HCT116 (cell line): ENCODE results near the gene CERS4. TPM values are rescaled to one million over a fixed set of nuclear protein-coding genes. Genes with fewer than 3 reads are reported as not detected.
A peak's percentile ranks its signal among the peaks of the same experiment; 100 is the strongest.
"Not testable (repeated sequence)": the region's sequence is repeated elsewhere in the genome, so short reads cannot be mapped to it uniquely, and the experiment has no call there.

Experiments
- ATAC-seq: fragments of 200-7000 bp; cut with Tn5 transposase; 2 replicates; pipeline ENCODE4 v1.9.1; 2020; ENCODE audit warnings: mild to moderate bottlenecking, moderate library complexity
- BruUV-seq: library from RNA; stranded (reverse); fragments of 400-500 nt; replicated peaks from 2 replicates; lab custom pipeline; 2021; lab: Mats Ljungman, UMichigan
- CTCF ChIA-PET: fragments of 300-600 bp; sonication (Branson Sonifier 250); formaldehyde crosslinking; loops from one replicate; lab custom pipeline; 2021; ENCODE audit warnings: antibody characterized with exemption; lab: Charles Lee
- POLR2A ChIA-PET: fragments of 300-600, 350-600 bp; sonication (Branson Sonifier 250); formaldehyde crosslinking; loops from one replicate; lab custom pipeline; 2021; ENCODE audit warnings: antibody characterized with exemption; lab: Charles Lee
- RAD21 ChIA-PET, 2 experiments: fragments of 300-600 bp; sonication (Branson Sonifier 250); formaldehyde crosslinking; loops; one replicate each; lab custom pipeline; 2023; ENCODE audit warnings: low total read pairs in 2 of 2; ENCODE audit not compliant: uncharacterized antibody in 2 of 2, unreplicated experiment in 2 of 2, low non-redundant PET in 1 of 2; lab: Charles Lee
- DNase-seq: peaks from one replicate; pipeline ENCODE4 v3.0.0-alpha.2; 2010; ENCODE audit warnings: low read depth, low spot score
- H2AFZ ChIP-seq: fragments of 200-600 bp; shearing (Covaris generic), sonication (generic); 2 replicates; pipeline ENCODE4 v1.6.1; 2017; ENCODE audit warnings: low read depth, mixed run types, mixed read lengths, antibody characterized with exemption, low read length; ENCODE audit not compliant: poor library complexity, severe bottlenecking
- H3K27ac ChIP-seq: 2 replicates; pipeline ENCODE4 v1.5.1; 2012; ENCODE audit warnings: low read depth, low read length
- H3K27me3 ChIP-seq: fragments of 200-600 bp; sonication (generic); 2 replicates; pipeline ENCODE4 v1.6.1; 2016; ENCODE audit warnings: mixed run types, low read length, mixed read lengths; ENCODE audit not compliant: insufficient read depth
- H3K36me3 ChIP-seq, 2 experiments: fragments of 200-500 bp in 1 of 2; fragments of 200-600 bp in 1 of 2; sonication (Bioruptor generic) in 1 of 2; sonication (generic) in 1 of 2; 2 replicates each; pipeline versions ENCODE4 v1.5.1 to v1.6.1; 2014 to 2016; ENCODE audit warnings: low read length in 2 of 2, inconsistent platforms in 1 of 2, mixed read lengths in 1 of 2, mixed run types in 1 of 2; ENCODE audit not compliant: insufficient read depth in 2 of 2, control insufficient read depth in 1 of 2
- H3K4me1 ChIP-seq, 2 experiments: fragments of 200-600 bp in 1 of 2; sonication (generic) in 1 of 2; 2 replicates each; pipeline versions ENCODE4 v1.5.1 to v1.6.1; 2012 to 2017; ENCODE audit warnings: low read length in 2 of 2, inconsistent platforms in 1 of 2, mild to moderate bottlenecking in 1 of 2, mixed read lengths in 1 of 2, mixed run types in 1 of 2, moderate library complexity in 1 of 2; ENCODE audit not compliant: insufficient read depth in 2 of 2, control insufficient read depth in 1 of 2
- H3K4me2 ChIP-seq: fragments of 200-600 bp; sonication (generic); 2 replicates; pipeline ENCODE4 v1.6.1; 2017; ENCODE audit warnings: mixed run types, low read length, mixed read lengths
- H3K4me3 ChIP-seq, 2 experiments: fragments of 200-600 bp in 1 of 2; sonication (generic) in 1 of 2; replicated peaks in 1 of 2; 2 replicates each; pipeline ENCODE4 v1.5.1; 2011 to 2016; ENCODE audit warnings: low read length in 2 of 2, control low read depth in 1 of 2, low read depth in 1 of 2, mild to moderate bottlenecking in 1 of 2, mixed read lengths in 1 of 2, mixed run types in 1 of 2
- H3K79me2 ChIP-seq: fragments of 200-600 bp; sonication (generic); 2 replicates; pipeline ENCODE4 v1.6.1; 2017; ENCODE audit warnings: mild to moderate bottlenecking, mixed run types, low read length, moderate library complexity, mixed read lengths; ENCODE audit not compliant: insufficient read depth
- H3K9ac ChIP-seq: fragments of 200-600 bp; sonication (generic); 2 replicates; pipeline ENCODE4 v1.6.1; 2016; ENCODE audit warnings: low read length, mixed read lengths
- H3K9me2 ChIP-seq: fragments of 200-600 bp; sonication (generic), shearing (Covaris generic); 2 replicates; pipeline ENCODE4 v1.6.1; 2017; ENCODE audit warnings: mixed run types, mild to moderate bottlenecking, moderate library complexity; ENCODE audit not compliant: insufficient read depth
- H3K9me3 ChIP-seq, 2 experiments: fragments of 200-500 bp in 1 of 2; fragments of 200-600 bp in 1 of 2; sonication (Bioruptor generic) in 1 of 2; sonication (generic) in 1 of 2; 2 replicates each; pipeline ENCODE4 v1.6.1; 2014 to 2017; ENCODE audit warnings: low read length in 2 of 2, mixed read lengths in 2 of 2, inconsistent platforms in 1 of 2, low read depth in 1 of 2, mild to moderate bottlenecking in 1 of 2, mixed run types in 1 of 2, moderate library complexity in 1 of 2; ENCODE audit not compliant: control insufficient read depth in 1 of 2, insufficient read depth in 1 of 2
- H4K20me1 ChIP-seq: fragments of 200-600 bp; sonication (generic), shearing (Covaris generic); 2 replicates; pipeline ENCODE4 v1.6.1; 2017; ENCODE audit warnings: mixed run types, mild to moderate bottlenecking, moderate library complexity; ENCODE audit not compliant: insufficient read depth
- CBX3 ChIP-seq: IDR thresholded peaks from 2 replicates; pipeline ENCODE4 v1.6.1; 2012; ENCODE audit warnings: low read depth
- ELF1 ChIP-seq: IDR thresholded peaks from 2 replicates; pipeline ENCODE4 v1.6.1; 2012; ENCODE audit warnings: low read depth, borderline replicate concordance
- EZH2 ChIP-seq: fragments of 200-600 bp; sonication (generic); IDR thresholded peaks from 2 replicates; pipeline ENCODE4 v1.6.1; 2017; ENCODE audit warnings: antibody characterized with exemption, mixed run types
- RAD21 ChIP-seq: IDR thresholded peaks from 2 replicates; pipeline ENCODE4 v1.6.1; 2012; ENCODE audit warnings: low read depth, mild to moderate bottlenecking
- SP1 ChIP-seq: IDR thresholded peaks from 2 replicates; pipeline ENCODE4 v1.6.1; 2012; ENCODE audit warnings: low read depth
- SRF ChIP-seq: IDR thresholded peaks from 2 replicates; pipeline ENCODE4 v1.6.1; 2012; ENCODE audit warnings: low read depth
- YY1 ChIP-seq: IDR thresholded peaks from 2 replicates; pipeline ENCODE4 v1.6.1; 2011; ENCODE audit warnings: low read length, low read depth, moderate library complexity, mild to moderate bottlenecking; ENCODE audit not compliant: insufficient replicate concordance; ENCODE audit errors: extremely low read depth
- intact Hi-C: fragments of 100-400 bp; cut with micrococcal nuclease; formaldehyde crosslinking; loops from 2 replicates; pipeline ENCODE4 v1.10.0; 2022
- total RNA-seq: library from RNA; stranded (reverse); gene quantifications from one replicate; pipeline ENCODE4 v1.2.1, GENCODE V29; 2021; ENCODE audit not compliant: unreplicated experiment
- TF ChIP-seq, protein P1 (sequence below), 3 experiments: fragments of 200-600 bp in 1 of 3; sonication (generic) in 1 of 3; IDR thresholded peaks in 2 of 3; conservative IDR thresholded peaks in 1 of 3; 2 replicates each; pipeline ENCODE4 v1.5.1; 2012 to 2017; ENCODE audit warnings: low read depth in 2 of 3, low read length in 2 of 3, antibody characterized with exemption in 1 of 3, borderline replicate concordance in 1 of 3, control low read depth in 1 of 3, mild to moderate bottlenecking in 1 of 3, mixed read lengths in 1 of 3, mixed run types in 1 of 3, moderate library complexity in 1 of 3; ENCODE audit not compliant: insufficient read depth in 1 of 3
- TF ChIP-seq, protein P2 (sequence below): IDR thresholded peaks from 2 replicates; pipeline ENCODE4 v1.6.1; 2012

Gene CERS4
- total RNA-seq, 1 experiment from 2014 or later, result 26.0 TPM

DNA sequence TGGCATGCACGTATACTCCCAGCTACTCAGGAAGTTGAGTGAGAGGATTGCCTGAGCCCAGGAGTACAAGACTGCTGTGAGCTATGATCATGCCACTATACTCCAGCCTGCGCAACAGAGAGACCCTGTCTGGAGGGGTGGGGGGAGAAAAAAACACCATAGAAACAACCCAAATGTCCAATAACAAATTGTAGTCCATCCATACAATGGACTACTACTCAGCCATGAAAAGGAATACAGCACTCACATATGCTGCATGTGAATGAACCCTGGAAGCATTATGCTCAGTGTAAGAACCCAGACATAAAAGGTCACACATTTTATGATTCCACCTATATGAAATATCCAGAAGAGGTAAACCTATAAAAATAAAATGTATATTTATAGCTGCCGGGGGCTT lies 56.7 kb downstream of the CERS4 start:
- POLR2A ChIA-PET, result no interaction called here
- Histone ChIP-seq H3K9me2 (no peaks in the 10 kb centered on the region), H3K79me2 (no peaks in the 10 kb centered on the region), H3K4me3 (no peak overlapping the region), H3K4me2 (no peak overlapping the region), H3K27me3 (no peaks in the 10 kb centered on the region), H3K4me1 (peaks cover under 1 to 19% of the 10 kb centered on the region in 2 experiments; a peak in 3 of 4 replicates), H2AFZ (no peak overlapping the region), H4K20me1 (no peaks in the 10 kb centered on the region), H3K27ac (no peak overlapping the region), H3K9ac (no peak overlapping the region), H3K9me3 (no peaks in the 10 kb centered on the region), H3K36me3 (no peaks in the 10 kb centered on the region)
- DNase-seq (no peak), ATAC-seq (no peak)
- TF ChIP-seq SP1, result no peak
- no peak for TF ChIP-seq CBX3
- TF ChIP-seq, protein P1, sequence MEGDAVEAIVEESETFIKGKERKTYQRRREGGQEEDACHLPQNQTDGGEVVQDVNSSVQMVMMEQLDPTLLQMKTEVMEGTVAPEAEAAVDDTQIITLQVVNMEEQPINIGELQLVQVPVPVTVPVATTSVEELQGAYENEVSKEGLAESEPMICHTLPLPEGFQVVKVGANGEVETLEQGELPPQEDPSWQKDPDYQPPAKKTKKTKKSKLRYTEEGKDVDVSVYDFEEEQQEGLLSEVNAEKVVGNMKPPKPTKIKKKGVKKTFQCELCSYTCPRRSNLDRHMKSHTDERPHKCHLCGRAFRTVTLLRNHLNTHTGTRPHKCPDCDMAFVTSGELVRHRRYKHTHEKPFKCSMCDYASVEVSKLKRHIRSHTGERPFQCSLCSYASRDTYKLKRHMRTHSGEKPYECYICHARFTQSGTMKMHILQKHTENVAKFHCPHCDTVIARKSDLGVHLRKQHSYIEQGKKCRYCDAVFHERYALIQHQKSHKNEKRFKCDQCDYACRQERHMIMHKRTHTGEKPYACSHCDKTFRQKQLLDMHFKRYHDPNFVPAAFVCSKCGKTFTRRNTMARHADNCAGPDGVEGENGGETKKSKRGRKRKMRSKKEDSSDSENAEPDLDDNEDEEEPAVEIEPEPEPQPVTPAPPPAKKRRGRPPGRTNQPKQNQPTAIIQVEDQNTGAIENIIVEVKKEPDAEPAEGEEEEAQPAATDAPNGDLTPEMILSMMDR (IDR thresholded peaks at IDR 0.05 in 2 of 3, conservative IDR thresholded peaks at IDR 0.05 in 1 of 3; ENCODE audit: borderline replicate concordance in 1 of 3, insufficient read depth in 1 of 3, low read depth in 2 of 3, low read length in 2 of 3), result no peak
- TF ChIP-seq, protein P2, sequence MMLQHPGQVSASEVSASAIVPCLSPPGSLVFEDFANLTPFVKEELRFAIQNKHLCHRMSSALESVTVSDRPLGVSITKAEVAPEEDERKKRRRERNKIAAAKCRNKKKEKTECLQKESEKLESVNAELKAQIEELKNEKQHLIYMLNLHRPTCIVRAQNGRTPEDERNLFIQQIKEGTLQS, result no peak
- no peak for TF ChIP-seq ELF1
- TF ChIP-seq SRF, result no peak
- CTCF ChIA-PET, result no interaction called here
- no TSS peak for BruUV-seq
- intact Hi-C loops, result loop anchor here (10.0 kb wide), 1 partner anchor 309 kb away; the partner anchor contains the start of gene MYO1F
- RAD21 ChIA-PET, result no interaction called here

DNA sequence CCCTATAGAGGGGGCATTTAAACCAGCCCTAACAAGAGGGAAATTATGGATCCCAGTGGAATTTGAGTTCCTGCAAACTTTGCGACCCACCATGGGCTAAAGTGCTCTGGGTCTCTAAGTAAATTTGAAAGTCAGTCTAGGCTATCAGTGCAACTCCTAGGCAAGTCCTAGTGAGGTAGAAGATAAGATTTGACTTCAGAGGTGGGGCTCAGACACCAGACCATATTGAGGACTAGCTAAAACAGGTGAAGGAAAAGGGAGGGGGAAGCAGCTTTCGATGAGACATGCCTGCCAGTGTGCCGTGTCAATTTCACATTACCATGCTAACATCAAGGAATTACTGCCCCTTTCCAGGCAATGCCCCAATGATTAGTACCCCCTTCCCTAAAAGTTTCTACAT lies 60.6 kb downstream of the CERS4 start:
- Histone ChIP-seq H3K9me2 (no peaks in the 10 kb centered on the region), H3K36me3 (no peaks in the 10 kb centered on the region), H3K9ac (no peak overlapping the region), H3K4me1 (peaks cover 0 to 13% of the 10 kb centered on the region in 2 experiments; a peak in 3 of 4 replicates), H3K9me3 (no peaks in the 10 kb centered on the region), H4K20me1 (no peaks in the 10 kb centered on the region), H3K79me2 (no peaks in the 10 kb centered on the region), H3K27ac (no peak overlapping the region), H3K27me3 (no peaks in the 10 kb centered on the region)
- no TSS peak for BruUV-seq
- no peak for ATAC-seq
- intact Hi-C loops, result loop anchor here (10.0 kb wide), 1 partner anchor 305 kb away; the partner anchor contains the start of gene MYO1F
- RAD21 ChIA-PET, result no interaction called here
- TF ChIP-seq YY1, result no peak
- TF ChIP-seq RAD21, result no peak
- TF ChIP-seq SP1, result no peak
- no peak for TF ChIP-seq SRF
- TF ChIP-seq, protein P1 (IDR thresholded peaks at IDR 0.05 in 2 of 3, conservative IDR thresholded peaks at IDR 0.05 in 1 of 3; ENCODE audit: borderline replicate concordance in 1 of 3, insufficient read depth in 1 of 3, low read depth in 2 of 3, low read length in 2 of 3), result no peak
- no peak for TF ChIP-seq EZH2
- TF ChIP-seq, all 23 proteins: peak for 0
- ChIA-PET CTCF (no interaction called here), POLR2A (no interaction called here)
- H3K4me2 ChIP-seq, result peak overlapping the region; percentile 69
- H2AFZ ChIP-seq, result peak overlapping the region; percentile 85
- DNase-seq, result no peak
- no peak overlapping the region for H3K4me3 ChIP-seq

DNA sequence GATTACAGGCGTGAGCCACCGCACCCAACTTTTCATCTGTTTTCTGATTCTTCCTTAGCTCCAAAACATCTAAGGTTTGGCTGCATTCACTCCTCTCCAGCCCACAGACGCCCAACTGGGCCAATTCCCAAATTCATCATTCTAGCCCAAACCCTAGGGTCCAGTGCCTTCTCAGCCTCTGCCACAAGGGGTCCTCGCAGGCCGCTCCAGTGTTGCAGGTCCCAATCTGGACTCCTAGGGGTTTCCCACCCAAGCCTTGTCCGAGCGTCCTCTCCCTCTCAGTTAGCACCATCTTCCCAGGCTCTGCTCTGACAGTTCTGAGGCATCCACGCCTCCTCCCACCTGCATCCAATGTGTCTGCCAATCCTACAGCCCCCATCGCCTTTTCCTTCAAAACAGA lies 67.3 kb downstream of the CERS4 start:
- H3K4me2 ChIP-seq, RAD21 ChIA-PET, POLR2A ChIA-PET, H3K27me3 ChIP-seq, H2AFZ ChIP-seq, H3K36me3 ChIP-seq, H3K9me2 ChIP-seq, H3K4me3 ChIP-seq, CTCF ChIA-PET, H3K9ac ChIP-seq, H3K79me2 ChIP-seq, DNase-seq, H3K4me1 ChIP-seq, H3K9me3 ChIP-seq, intact Hi-C loops, BruUV-seq, H3K27ac ChIP-seq, H4K20me1 ChIP-seq: not testable (repeated sequence)
- ATAC-seq, result peak; percentile 81
